B cell (primary cell): ENCODE data around the gene ATP1B3. TPM values are rescaled to one million over a fixed set of nuclear protein-coding genes. Genes with fewer than 3 reads are reported as not detected.

Experiments used
- ATAC-seq: fragments of 200-7000 bp; cut with Tn5 transposase; one replicate; pipeline ENCODE4 v1.10.0; 2021; ENCODE audit warnings: low read depth, mild to moderate bottlenecking, moderate number of reproducible peaks, moderate library complexity
- CTCF ChIA-PET: fragments of 350-600 bp; sonication (Branson Sonifier 250); formaldehyde crosslinking; loops from one replicate; lab custom pipeline; 2021; ENCODE audit warnings: antibody characterized with exemption, inconsistent platforms; lab: Charles Lee
- POLR2A ChIA-PET: fragments of 350-600 bp; sonication (Branson Sonifier 250); formaldehyde crosslinking; loops from one replicate; lab custom pipeline; 2021; ENCODE audit warnings: antibody characterized with exemption; lab: Charles Lee
- DNase-seq: peaks from one replicate; pipeline ENCODE4 v3.0.0; 2013
- H2AFZ ChIP-seq: 2 replicates; pipeline ENCODE4 v1.6.1; 2012; ENCODE audit warnings: mild to moderate bottlenecking, low read depth, low read length; ENCODE audit not compliant: insufficient read depth, poor library complexity, severe bottlenecking
- H3K27ac ChIP-seq, 2 donors: 1 replicate in 1 of 2; 2 replicates in 1 of 2; pipeline ENCODE4 v1.5.1; 2012 to 2013; ENCODE audit warnings: low read length in 2 of 2, mild to moderate bottlenecking in 2 of 2, moderate library complexity in 1 of 2
- H3K27me3 ChIP-seq, 4 experiments: fragments of 200-600 bp in 1 of 4; sonication (generic) in 1 of 4; replicated peaks in 1 of 4; 1 replicate in 2 of 4; 2 replicates in 2 of 4; pipeline versions ENCODE4 v1.6.1 to v1.7.0; 2013 to 2016; ENCODE audit warnings: low read length in 3 of 4, mild to moderate bottlenecking in 2 of 4, mixed read lengths in 1 of 4, moderate library complexity in 1 of 4; ENCODE audit not compliant: insufficient read depth in 4 of 4, control insufficient read depth in 3 of 4; ENCODE audit errors: control extremely low read depth in 1 of 4
- H3K36me3 ChIP-seq, 2 experiments: replicated peaks in 1 of 2; 1 replicate in 1 of 2; 2 replicates in 1 of 2; pipeline versions ENCODE4 v1.6.1 to v1.7.1; 2013; ENCODE audit warnings: low read length in 1 of 2; ENCODE audit not compliant: insufficient read depth in 2 of 2, control insufficient read depth in 1 of 2; ENCODE audit errors: control extremely low read depth in 1 of 2, extremely low read depth in 1 of 2
- H3K4me1 ChIP-seq, 2 donors: fragments of 200-600 bp in 1 of 2; sonication (generic) in 1 of 2; 1 replicate in 1 of 2; 2 replicates in 1 of 2; pipeline versions ENCODE4 v1.5.1 to v1.6.1; 2013 to 2017; ENCODE audit warnings: low read length in 2 of 2; ENCODE audit not compliant: control insufficient read depth in 2 of 2, insufficient read depth in 2 of 2
- H3K4me2 ChIP-seq: replicated peaks from 2 replicates; pipeline ENCODE3; 2012; ENCODE audit warnings: mild to moderate bottlenecking, low read depth, low read length; ENCODE audit not compliant: poor library complexity, severe bottlenecking
- H3K4me3 ChIP-seq, 5 experiments: fragments of 200-600 bp in 1 of 5; sonication (generic) in 1 of 5; 1 replicate in 3 of 5; 2 replicates in 2 of 5; pipeline versions ENCODE4 v1.5.1 to v1.7.0; 2011 to 2016; ENCODE audit warnings: low read length in 4 of 5, mild to moderate bottlenecking in 4 of 5, low read depth in 2 of 5, control low read depth in 1 of 5, moderate library complexity in 1 of 5; ENCODE audit not compliant: insufficient read depth in 1 of 5; ENCODE audit errors: control extremely low read depth in 1 of 5, extremely low read depth in 1 of 5
- H3K79me2 ChIP-seq: fragments of 200-600 bp; sonication (generic); one replicate; pipeline ENCODE4 v1.6.0; 2016; ENCODE audit warnings: low read length; ENCODE audit not compliant: control insufficient read depth, insufficient read depth
- H3K9ac ChIP-seq: fragments of 200-600 bp; sonication (generic); 2 replicates; pipeline ENCODE4 v1.6.1; 2017; ENCODE audit warnings: mild to moderate bottlenecking, low read length, moderate library complexity
- H3K9me3 ChIP-seq, 3 donors: one replicate each; pipeline versions ENCODE4 v1.6.1 to v1.7.1; 2013; ENCODE audit warnings: low read length in 2 of 3; ENCODE audit not compliant: control insufficient read depth in 2 of 3, insufficient read depth in 1 of 3; ENCODE audit errors: control extremely low read depth in 1 of 3
- H4K20me1 ChIP-seq: 2 replicates; pipeline ENCODE4 v1.6.0; 2012; ENCODE audit warnings: mild to moderate bottlenecking, low read length; ENCODE audit not compliant: insufficient read depth, control insufficient read depth, poor library complexity, severe bottlenecking
- H3K27ac Mint-ChIP-seq: one replicate; pipeline ENCODE4 v1.8.0; 2021; ENCODE audit warnings: mixed read lengths
- H3K27me3 Mint-ChIP-seq: one replicate; pipeline ENCODE4 v1.8.0; 2021; ENCODE audit warnings: mixed read lengths
- H3K4me1 Mint-ChIP-seq: one replicate; pipeline ENCODE4 v1.8.0; 2021; ENCODE audit warnings: mixed read lengths
- H3K4me3 Mint-ChIP-seq: one replicate; pipeline ENCODE4 v1.8.0; 2021; ENCODE audit warnings: mixed read lengths
- H3K9me3 Mint-ChIP-seq: one replicate; pipeline ENCODE4 v1.8.0; 2022; ENCODE audit warnings: mixed read lengths; ENCODE audit not compliant: insufficient read depth
- EZH2 ChIP-seq: IDR thresholded peaks from 2 replicates; pipeline ENCODE4 v1.6.1; 2012; ENCODE audit warnings: borderline replicate concordance, low read depth, mild to moderate bottlenecking, moderate library complexity, low read length; ENCODE audit not compliant: insufficient read depth, poor library complexity, severe bottlenecking
- WGBS: methylation state at CpG from one replicate; pipeline ENCODE4 v1.1.5; 2013; ENCODE audit warnings: missing lambda C conversion rate; ENCODE audit not compliant: insufficient coverage; 5-methylcytosine and 5-hydroxymethylcytosine counted together
- intact Hi-C: fragments of 100-400 bp; cut with micrococcal nuclease; formaldehyde crosslinking; loops from one replicate; pipeline ENCODE4 v1.10.0; 2022
- polyA plus RNA-seq: library from polyadenylated mRNA; depleted of rRNA; stranded (reverse); fragments of >200 nt; gene quantifications from 2 replicates; pipeline ENCODE4 v1.2.3, GENCODE V29; 2012
- total RNA-seq, 2 donors: library from RNA; stranded (reverse); fragments of 120-200 nt in 1 of 2; gene quantifications; 1 replicate in 1 of 2; 2 replicates in 1 of 2; pipeline versions ENCODE4 v1.2.3 to v1.2.4, GENCODE V29; 2013 to 2022
- TF ChIP-seq, protein P1 (sequence below): fragments of 200-600 bp; IDR thresholded peaks from one replicate; pipeline ENCODE4 v1.8.0; 2022; ENCODE audit warnings: antibody characterized with exemption, mild to moderate bottlenecking

ATP1B3 gene
- total and polyA plus RNA-seq, 2 donors (not counting 1 experiment from before 2014, with no cell fraction given), result 20.7 to 28.8 TPM

DNA sequence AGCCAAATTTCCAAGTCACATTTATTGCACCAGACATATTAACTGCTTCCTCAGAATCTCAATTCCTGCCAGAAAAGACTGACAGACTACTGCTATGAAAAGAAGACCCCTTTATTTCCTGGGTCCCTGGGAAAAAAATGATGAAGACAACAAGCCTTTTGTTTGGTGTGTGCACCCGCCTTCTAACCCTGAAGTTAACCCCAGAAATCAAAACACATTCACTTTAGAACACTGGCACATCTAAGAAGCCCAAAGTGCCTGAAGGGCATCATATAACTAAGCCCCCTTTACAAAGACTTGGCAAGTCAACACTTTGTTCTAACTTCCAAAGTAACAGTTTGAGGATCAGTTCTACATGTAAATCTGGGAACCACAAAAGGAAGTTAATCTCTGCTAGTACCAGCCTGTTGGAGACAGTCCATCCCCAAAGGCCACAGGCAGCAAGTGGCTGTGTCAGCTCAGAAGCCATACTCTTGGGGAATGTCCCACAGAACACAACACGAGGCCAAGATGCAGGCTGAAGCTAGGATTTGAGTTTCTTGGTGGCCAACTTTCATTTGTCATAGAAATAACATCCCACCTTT, 16.3 kb upstream of the ATP1B3 start:
- H3K4me3 Mint-ChIP-seq, result no peak overlapping the region
- H3K27ac Mint-ChIP-seq, result no peak overlapping the region
- 100% methylated on average over 1 of the region's 2 CpGs for WGBS
- no peak for TF ChIP-seq EZH2
- TF ChIP-seq, protein P1, sequence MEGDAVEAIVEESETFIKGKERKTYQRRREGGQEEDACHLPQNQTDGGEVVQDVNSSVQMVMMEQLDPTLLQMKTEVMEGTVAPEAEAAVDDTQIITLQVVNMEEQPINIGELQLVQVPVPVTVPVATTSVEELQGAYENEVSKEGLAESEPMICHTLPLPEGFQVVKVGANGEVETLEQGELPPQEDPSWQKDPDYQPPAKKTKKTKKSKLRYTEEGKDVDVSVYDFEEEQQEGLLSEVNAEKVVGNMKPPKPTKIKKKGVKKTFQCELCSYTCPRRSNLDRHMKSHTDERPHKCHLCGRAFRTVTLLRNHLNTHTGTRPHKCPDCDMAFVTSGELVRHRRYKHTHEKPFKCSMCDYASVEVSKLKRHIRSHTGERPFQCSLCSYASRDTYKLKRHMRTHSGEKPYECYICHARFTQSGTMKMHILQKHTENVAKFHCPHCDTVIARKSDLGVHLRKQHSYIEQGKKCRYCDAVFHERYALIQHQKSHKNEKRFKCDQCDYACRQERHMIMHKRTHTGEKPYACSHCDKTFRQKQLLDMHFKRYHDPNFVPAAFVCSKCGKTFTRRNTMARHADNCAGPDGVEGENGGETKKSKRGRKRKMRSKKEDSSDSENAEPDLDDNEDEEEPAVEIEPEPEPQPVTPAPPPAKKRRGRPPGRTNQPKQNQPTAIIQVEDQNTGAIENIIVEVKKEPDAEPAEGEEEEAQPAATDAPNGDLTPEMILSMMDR, result no peak
- no peak overlapping the region for H3K4me2 ChIP-seq
- no peak overlapping the region for H3K27ac ChIP-seq
- CTCF ChIA-PET, result interaction anchor here (0.7 kb wide), 1 partner anchor 10 kb away, joined by 3 read pairs; no protein-coding TSS in a partner anchor
- DNase-seq (no peak), ATAC-seq (no peak)
- no peaks in the 10 kb centered on the region for H3K27me3 Mint-ChIP-seq
- H3K4me1 Mint-ChIP-seq, result no peaks in the 10 kb centered on the region
- H3K9me3 Mint-ChIP-seq, result no peaks in the 10 kb centered on the region
- H3K36me3 ChIP-seq, result no peaks in the 10 kb centered on the region
- no peaks in the 10 kb centered on the region for H3K4me1 ChIP-seq
- H4K20me1 ChIP-seq, result no peaks in the 10 kb centered on the region
- POLR2A ChIA-PET, result no interaction called here
- no peak overlapping the region for H3K4me3 ChIP-seq
- no peaks in the 10 kb centered on the region for H3K27me3 ChIP-seq
- no peak overlapping the region for H2AFZ ChIP-seq
- H3K9me3 ChIP-seq, result no peaks in the 10 kb centered on the region
- H3K79me2 ChIP-seq, result no peaks in the 10 kb centered on the region
- intact Hi-C loops, result no loop called here
- H3K9ac ChIP-seq, result no peak overlapping the region

DNA sequence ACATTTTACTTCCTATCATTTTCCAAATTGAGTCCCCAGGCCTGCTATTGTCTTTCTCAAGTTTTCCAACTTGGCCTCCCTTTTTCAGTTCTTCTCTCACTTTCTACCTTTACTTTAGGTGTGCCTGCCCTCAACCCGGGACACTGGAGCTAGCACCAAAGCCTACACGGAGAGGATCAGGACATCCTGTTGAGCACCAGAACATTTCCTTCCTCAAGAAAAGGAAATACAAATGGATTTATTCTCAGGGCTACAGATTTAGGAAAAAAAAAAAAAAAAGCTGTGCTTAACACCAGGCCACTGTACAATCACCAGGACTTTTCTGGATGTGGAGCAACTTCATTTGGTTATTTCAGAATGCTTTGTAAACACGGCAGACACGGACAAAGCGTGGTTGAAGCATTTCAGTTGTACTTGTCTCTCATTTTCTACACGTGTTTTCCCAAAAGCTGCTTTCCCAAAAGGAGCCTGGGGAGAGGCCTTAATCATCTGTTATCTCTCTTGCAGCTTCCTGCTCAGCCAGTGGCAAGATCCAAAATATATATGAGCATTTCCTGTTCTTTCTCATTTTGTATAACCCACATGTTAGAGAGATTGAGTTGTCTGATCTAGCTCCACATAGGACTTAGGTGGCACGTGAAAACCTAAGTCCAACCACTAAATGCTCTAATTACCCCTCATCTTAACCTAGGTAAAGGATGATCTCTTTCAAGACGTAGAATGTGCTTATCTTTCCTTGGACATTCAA, 15.5 kb upstream of the ATP1B3 start:
- no peaks in the 10 kb centered on the region for H3K27me3 Mint-ChIP-seq
- no peak overlapping the region for H2AFZ ChIP-seq
- H3K4me1 Mint-ChIP-seq, result no peaks in the 10 kb centered on the region
- H3K4me3 ChIP-seq, result no peak overlapping the region
- TF ChIP-seq, protein P1, result no peak
- no peak for TF ChIP-seq EZH2
- H3K4me1 ChIP-seq, result no peaks in the 10 kb centered on the region
- intact Hi-C loops, result no loop called here
- no peak overlapping the region for H3K9ac ChIP-seq
- no peaks in the 10 kb centered on the region for H3K9me3 ChIP-seq
- H3K4me2 ChIP-seq, result no peak overlapping the region
- H3K36me3 ChIP-seq, result no peaks in the 10 kb centered on the region
- no peaks in the 10 kb centered on the region for H3K79me2 ChIP-seq
- H4K20me1 ChIP-seq, result no peaks in the 10 kb centered on the region
- no peak overlapping the region for H3K27ac ChIP-seq
- ChIA-PET CTCF (interaction anchor here (0.9 kb wide), 1 partner anchor 14 kb away, joined by 4 read pairs; no protein-coding TSS in a partner anchor), POLR2A (no interaction called here)
- no peak overlapping the region for H3K27ac Mint-ChIP-seq
- H3K27me3 ChIP-seq, result no peaks in the 10 kb centered on the region
- DNase-seq, result no peak
- H3K9me3 Mint-ChIP-seq, result no peaks in the 10 kb centered on the region
- no peak for ATAC-seq
- H3K4me3 Mint-ChIP-seq, result no peak overlapping the region
- 61% methylated on average over 5 of the region's 8 CpGs for WGBS
